Stimulated activated CD4-positive, alpha-beta T cell treated with anti-CD3 and anti-CD28 coated beads, Interleukin-2, amount 100 ng/mL, for 24 hours (primary cell): Measurements from ENCODE around the gene TVP23B.
A peak's percentile ranks its signal among the peaks of the same experiment; 100 is the strongest.
"Not testable (repeated sequence)": the region's sequence is repeated elsewhere in the genome, so short reads cannot be mapped to it uniquely, and the experiment has no call there.

Source experiments
- DNase-seq, 2 donors: peaks; one replicate each; pipeline ENCODE4 v3.0.0-alpha.2; 2020

Gene TVP23B

DNA sequence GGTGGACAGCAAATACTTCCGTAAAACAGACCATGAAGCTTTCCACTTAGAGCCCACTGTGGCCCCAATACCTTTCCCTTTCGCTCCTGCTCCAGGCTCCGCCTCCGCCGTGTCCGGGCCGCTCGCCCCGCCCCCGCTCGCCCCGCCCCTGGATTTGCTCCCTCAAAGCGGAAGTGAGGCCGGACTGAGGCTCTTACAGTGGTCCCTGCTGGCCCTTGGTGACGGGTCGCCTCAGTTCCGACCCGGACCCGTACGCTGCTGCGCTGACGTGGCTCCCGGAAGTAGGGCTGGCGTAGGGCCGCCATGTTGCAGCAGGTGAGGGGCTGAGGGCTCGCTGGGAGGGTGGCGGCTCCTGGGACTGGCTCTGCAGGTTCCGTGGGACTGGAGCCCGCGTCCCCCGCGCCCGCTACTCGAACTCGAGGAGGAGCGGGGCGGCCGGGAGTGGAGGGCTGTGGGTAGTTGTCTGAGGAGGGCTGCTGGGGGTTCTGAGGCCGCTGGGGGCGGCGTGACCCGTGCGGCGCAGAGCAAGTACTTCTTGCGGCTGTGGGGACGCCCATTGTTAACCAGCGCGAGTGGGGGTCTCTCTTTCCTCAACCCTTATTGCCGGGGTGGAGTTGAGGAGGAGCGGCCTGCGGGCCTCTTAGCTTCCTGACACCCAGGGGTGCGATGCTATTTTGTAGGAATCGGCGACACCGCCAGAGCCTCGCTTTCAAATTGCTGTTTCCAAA, at the start of gene TVP23B:
Gene TVP23B, plus strand, starts transcription at position 193 of the 728 bp plus-strand sequence. Its CDS starts 111 bp downstream, at position 304.
- DNase-seq: peak; percentile 97

DNA sequence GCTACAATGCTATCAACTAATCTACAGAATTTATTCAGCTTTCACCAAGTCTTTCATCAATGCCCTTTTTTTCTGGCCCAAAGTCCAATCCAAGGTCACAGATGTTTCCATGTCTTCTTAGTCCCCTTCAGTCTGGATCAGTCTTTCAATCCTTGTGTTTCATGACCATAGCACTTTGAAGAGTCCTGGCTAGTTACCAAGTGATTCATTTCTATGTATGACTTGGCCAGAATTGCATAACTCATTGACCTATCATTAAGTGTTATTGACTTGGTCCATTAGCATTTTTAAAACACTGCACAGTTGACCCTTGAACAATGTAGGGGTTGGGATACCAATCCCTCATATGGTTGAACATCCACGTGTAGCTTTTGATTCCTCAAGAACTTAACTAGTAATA, 48.5 kb upstream of the TVP23B start:
- not testable (repeated sequence) for DNase-seq

- not testable (repeated sequence) for DNase-seq
Observed at GRCh38 chr17:18733350-18733749, 47.6 kb upstream of the TVP23B start.

- not testable (repeated sequence) for DNase-seq
Observed at GRCh38 chr17:18739616-18740391, 41.2 kb upstream of the TVP23B start.

- not testable (repeated sequence) for DNase-seq
Observed at GRCh38 chr17:18741228-18741627, 39.8 kb upstream of the TVP23B start.

DNA sequence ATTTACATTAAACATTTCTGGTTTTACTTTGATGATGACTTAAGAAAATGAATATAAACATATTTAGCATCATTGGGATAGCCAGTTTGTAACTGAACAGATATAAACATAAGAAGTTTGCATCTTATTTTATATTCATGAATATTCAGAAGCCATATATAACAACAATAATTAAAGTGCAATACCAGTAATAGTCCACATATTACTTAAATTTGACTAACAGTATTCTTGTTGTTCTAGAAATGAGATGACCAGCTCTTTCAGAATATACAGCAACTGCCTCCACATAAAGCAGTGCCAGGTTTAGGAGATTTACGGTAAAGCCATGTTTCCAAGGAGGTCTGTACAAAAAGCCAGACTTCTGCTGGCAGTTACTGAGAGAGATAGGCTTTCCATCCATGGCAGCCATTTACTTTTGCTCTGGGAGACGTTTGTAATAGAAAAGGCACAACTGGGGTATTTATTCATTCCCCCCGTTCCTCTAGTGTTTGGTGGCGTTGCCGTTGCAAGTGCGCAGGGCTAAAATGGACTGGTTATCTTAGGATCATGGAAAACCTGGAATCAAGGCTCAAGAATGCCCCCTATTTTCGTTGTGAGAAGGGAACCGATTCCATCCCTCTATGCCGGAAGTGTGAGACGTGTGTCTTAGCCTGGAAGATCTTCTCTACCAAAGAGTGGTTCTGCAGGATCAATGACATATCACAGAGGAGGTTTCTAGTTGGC, 37.1 kb upstream of the TVP23B start, which contains the start of gene FBXW10:
Gene FBXW10, plus strand, starts transcription at position 356 of the 723 bp plus-strand sequence. Its CDS starts 191 bp downstream, at position 547.
- DNase-seq: not testable (repeated sequence)

GRCh38 chr17:18744726-18745125, 36.3 kb upstream of the TVP23B start:
- DNase-seq: not testable (repeated sequence)

GRCh38 chr17:18746551-18746950, 34.4 kb upstream of the TVP23B start:
- not testable (repeated sequence) for DNase-seq

- DNase-seq: not testable (repeated sequence)
Observed at GRCh38 chr17:18747501-18747900, 33.5 kb upstream of the TVP23B start.

DNA sequence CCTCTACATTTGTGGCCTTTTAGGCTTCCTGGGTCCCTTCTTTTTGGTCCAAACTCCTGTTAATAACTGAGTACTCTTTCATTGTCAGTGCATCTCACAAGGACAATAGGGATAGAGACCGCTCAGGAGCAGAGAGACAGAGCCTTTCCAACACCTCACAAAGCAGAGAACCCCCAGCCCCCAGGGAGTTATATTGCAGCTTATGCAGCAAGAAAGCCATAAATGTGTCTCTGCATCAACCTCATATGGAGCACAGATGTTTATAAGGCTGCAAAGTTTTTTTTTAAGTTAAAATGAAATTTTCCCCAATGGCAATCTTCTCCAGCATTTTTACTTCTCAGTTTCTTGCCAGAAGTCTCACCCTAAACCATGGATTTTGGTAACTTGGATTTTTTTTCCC, 30.7 kb upstream of the TVP23B start:
- DNase-seq: not testable (repeated sequence)

- not testable (repeated sequence) for DNase-seq
Observed at GRCh38 chr17:18753829-18754409, 27.1 kb upstream of the TVP23B start.

DNA sequence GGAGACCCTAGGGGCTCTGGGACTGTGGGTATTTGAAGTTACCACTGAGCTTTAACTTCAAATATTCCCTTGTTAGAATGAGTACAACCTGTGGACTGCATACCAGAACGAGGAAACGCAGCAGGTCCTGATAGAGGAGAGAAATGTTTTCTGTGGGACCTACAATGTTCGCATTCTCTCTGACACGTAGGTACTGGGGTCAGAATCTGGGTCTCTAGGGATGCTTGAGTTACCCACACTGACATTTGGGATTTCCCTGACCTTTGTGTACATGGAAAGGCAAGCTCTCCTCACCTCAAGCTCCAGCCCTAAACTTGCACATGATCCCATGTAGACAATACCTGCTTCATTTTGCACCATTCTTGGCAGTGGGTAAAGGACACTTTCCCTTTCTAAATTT, 25.0 kb upstream of the TVP23B start:
- DNase-seq: not testable (repeated sequence)

- DNase-seq: not testable (repeated sequence)
Observed at GRCh38 chr17:18757368-18758044, 23.5 kb upstream of the TVP23B start.

- not testable (repeated sequence) for DNase-seq
Observed at GRCh38 chr17:18758344-18758743, 22.6 kb upstream of the TVP23B start.

GRCh38 chr17:18760221-18760620, 20.8 kb upstream of the TVP23B start:
- not testable (repeated sequence) for DNase-seq

DNA sequence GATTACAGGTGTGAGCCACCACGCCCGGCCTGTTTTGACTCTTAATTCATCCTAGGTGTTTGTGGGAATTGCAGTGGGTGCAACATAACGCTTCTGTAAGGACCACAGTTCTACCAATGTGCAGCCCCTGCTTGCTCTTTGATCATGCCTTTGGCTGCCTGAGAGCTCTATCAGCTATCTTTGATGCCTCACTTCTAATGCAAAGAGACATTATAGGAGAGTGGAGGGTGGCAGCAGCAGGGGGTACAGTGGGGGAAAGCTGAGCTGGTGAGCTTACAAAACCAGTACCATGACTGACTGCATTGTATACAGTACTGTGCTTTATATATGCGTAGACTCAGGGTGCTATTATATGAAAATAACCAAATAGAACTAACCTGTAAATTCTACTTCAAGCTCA, 10.4 kb upstream of the TVP23B start:
- DNase-seq: not testable (repeated sequence)

DNA sequence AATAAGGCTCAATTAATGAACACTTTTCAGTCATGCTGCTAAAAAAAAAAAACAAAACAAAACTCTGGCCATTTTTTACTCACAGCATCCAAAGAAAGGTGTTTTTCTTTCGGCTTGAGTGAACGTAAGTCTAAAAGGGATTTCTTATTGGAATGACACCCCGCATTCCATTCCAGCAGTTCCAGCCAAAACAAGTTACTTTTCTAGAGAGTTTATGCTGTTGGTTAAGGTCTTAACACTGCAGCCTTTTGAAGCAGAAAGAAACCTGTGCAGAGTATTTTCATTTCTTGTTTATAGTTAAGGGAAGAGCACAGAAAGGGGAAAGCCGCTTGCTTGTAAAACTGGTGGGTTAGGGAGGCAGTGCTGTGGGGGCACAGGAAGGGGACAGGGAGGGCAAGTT, 9.9 kb upstream of the TVP23B start:
- not testable (repeated sequence) for DNase-seq

DNA sequence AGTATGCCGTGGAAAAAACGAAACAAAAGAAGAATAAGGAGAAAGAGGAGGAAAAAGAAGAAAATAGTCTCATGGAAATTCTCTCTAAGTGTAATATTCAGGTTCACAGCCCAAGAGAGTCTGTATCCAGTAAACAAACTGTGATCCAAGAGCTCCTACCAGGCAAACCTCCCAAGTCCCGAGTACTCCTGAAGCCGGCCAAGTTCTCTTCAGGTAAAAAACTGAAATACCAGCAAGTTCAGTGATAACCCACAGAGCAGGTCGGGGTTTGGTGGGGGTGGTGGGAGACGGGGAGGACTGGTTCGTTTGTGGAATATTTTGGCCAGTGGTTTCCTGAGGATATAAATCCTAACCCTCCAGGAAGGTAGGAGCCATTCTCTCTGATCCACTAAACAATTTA, 8.5 kb upstream of the TVP23B start:
- DNase-seq: no peak

DNA sequence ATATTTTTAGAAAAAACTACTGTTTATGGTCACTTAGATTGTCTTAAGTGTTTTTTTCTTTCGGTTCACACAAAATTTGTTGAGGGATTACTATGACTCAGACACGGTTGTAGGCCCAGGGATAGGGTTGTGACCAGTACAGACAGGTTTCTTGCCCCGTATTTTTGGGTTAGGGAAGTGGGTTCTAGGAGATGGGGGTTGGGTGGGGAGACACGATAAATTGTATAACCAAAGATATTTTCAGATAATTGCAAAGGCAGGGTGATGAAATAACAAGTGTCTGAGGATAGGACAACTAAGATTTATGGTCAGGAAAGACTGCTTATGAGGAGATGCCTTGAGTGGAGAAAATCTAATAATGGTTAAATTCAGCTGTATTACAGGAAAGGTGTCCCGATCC, 822 bp downstream of the TVP23B start:
- DNase-seq: not testable (repeated sequence)

GRCh38 chr17:18785933-18786332, 5.0 kb downstream of the TVP23B start:
- DNase-seq: not testable (repeated sequence)

DNA sequence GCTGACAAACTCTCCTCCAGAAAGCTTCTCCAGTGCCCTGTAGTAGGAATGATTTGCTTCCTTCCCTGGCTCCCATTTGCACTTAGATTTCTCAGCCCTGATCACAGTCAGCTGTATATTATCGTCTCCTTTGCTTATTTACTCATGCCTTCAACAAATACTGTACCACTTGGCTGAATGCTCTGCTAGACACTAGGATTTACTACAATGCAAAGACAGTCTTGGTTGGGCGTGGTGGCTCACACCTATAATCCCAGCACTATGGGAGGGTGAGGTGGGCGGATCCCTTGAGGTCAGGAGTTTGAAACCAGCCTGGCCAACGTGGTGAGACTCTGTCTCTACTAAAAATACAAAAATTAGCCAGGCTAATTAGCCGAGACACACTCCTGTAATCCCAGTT, 5.9 kb downstream of the TVP23B start:
- not testable (repeated sequence) for DNase-seq

DNA sequence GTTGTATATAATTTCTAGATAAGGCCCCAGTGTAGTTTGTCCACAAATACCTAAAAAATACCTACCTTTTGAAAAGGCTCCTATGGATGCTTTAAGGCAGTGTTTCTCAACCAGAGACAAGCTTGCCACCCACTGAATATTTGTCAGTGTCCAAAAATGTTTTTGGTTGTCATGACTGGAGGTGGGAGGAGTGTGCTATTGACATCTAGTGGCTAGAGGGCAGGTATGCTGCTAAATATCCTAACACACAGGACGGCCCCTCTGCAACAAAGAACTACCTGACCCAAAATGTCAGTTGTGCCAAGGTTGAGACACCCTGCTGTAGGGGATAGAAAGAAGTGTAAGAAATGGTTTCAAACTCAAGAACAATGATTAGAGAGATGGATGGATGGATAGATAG, 10.4 kb downstream of the TVP23B start:
- not testable (repeated sequence) for DNase-seq
